HUES6 (cell line): ENCODE data around the gene RGMB.

Experiments
- H3K27ac ChIP-seq: 2 replicates; pipeline ENCODE4 v1.7.0; 2013; ENCODE audit warnings: low read depth, mild to moderate bottlenecking, low read length, inconsistent platforms
- H3K27me3 ChIP-seq: 2 replicates; pipeline ENCODE4 v1.6.1; 2013; ENCODE audit warnings: low read length; ENCODE audit not compliant: control insufficient read depth, insufficient read depth
- H3K36me3 ChIP-seq: 2 replicates; pipeline ENCODE4 v1.6.1; 2013; ENCODE audit warnings: low read length; ENCODE audit not compliant: control insufficient read depth, insufficient read depth
- H3K4me1 ChIP-seq: 2 replicates; pipeline ENCODE4 v1.6.1; 2013; ENCODE audit warnings: low read length; ENCODE audit not compliant: control insufficient read depth, insufficient read depth
- H3K4me3 ChIP-seq: 2 replicates; pipeline ENCODE4 v1.5.1; 2013; ENCODE audit warnings: low read depth, low read length
- H3K9ac ChIP-seq: one replicate; pipeline ENCODE4 v1.6.1; 2013; ENCODE audit warnings: mild to moderate bottlenecking, low read length
- H3K9me3 ChIP-seq: 2 replicates; pipeline ENCODE4 v1.6.1; 2013; ENCODE audit warnings: low read depth, low read length; ENCODE audit not compliant: control insufficient read depth, insufficient read depth

Gene RGMB

GRCh38 chr5:98836175-98836574, 62.7 kb downstream of the RGMB start:
- Histone ChIP-seq H3K9ac (no peak overlapping the region), H3K27ac (no peak overlapping the region), H3K36me3 (no peaks in the 10 kb centered on the region), H3K9me3 (no peaks in the 10 kb centered on the region), H3K27me3 (no peaks in the 10 kb centered on the region), H3K4me3 (no peak overlapping the region), H3K4me1 (no peaks in the 10 kb centered on the region)

- H3K9me3 ChIP-seq = peaks cover 18% of the 10 kb centered on the region
- H3K36me3 ChIP-seq = no peaks in the 10 kb centered on the region
- no peaks in the 10 kb centered on the region for H3K4me1 ChIP-seq
- H3K27ac ChIP-seq = no peak overlapping the region
- no peak overlapping the region for H3K4me3 ChIP-seq
- no peak overlapping the region for H3K9ac ChIP-seq
- no peaks in the 10 kb centered on the region for H3K27me3 ChIP-seq
These were observed 66.3 kb downstream of the RGMB start for GRCh38 chr5:98839469-98840383.

- Histone ChIP-seq H3K9ac (no peak overlapping the region), H3K36me3 (no peaks in the 10 kb centered on the region), H3K9me3 (peaks cover 29% of the 10 kb centered on the region), H3K27me3 (no peaks in the 10 kb centered on the region), H3K4me3 (no peak overlapping the region), H3K4me1 (no peaks in the 10 kb centered on the region), H3K27ac (no peak overlapping the region)
These were observed 67.5 kb downstream of the RGMB start for GRCh38 chr5:98840946-98841345.

- Histone ChIP-seq H3K27me3 (no peaks in the 10 kb centered on the region), H3K36me3 (no peaks in the 10 kb centered on the region; the same call in 1 of the 2 replicates), H3K4me1 (no peaks in the 10 kb centered on the region), H3K9me3 (peaks cover 34% of the 10 kb centered on the region), H3K4me3 (no peak overlapping the region), H3K9ac (no peak overlapping the region), H3K27ac (no peak overlapping the region)
These were observed 70.0 kb downstream of the RGMB start for GRCh38 chr5:98843481-98843880.

- Histone ChIP-seq H3K9me3 (peaks cover 34% of the 10 kb centered on the region), H3K36me3 (no peaks in the 10 kb centered on the region; the same call in 1 of the 2 replicates), H3K4me1 (no peaks in the 10 kb centered on the region), H3K27ac (no peak overlapping the region), H3K27me3 (no peaks in the 10 kb centered on the region), H3K9ac (no peak overlapping the region), H3K4me3 (no peak overlapping the region)
These were observed 71.4 kb downstream of the RGMB start for GRCh38 chr5:98844865-98845264.

GRCh38 chr5:98845878-98846277, 72.4 kb downstream of the RGMB start:
- H3K4me3 ChIP-seq = no peak overlapping the region
- no peaks in the 10 kb centered on the region; the same call in 1 of the 2 replicates for H3K36me3 ChIP-seq
- no peak overlapping the region for H3K27ac ChIP-seq
- H3K4me1 ChIP-seq = no peaks in the 10 kb centered on the region
- peaks cover 34% of the 10 kb centered on the region for H3K9me3 ChIP-seq
- no peaks in the 10 kb centered on the region for H3K27me3 ChIP-seq
- H3K9ac ChIP-seq = no peak overlapping the region
